H1 (cell line): ENCODE data around the gene FRMPD2. TPM values are rescaled to one million over a fixed set of nuclear protein-coding genes. Genes with fewer than 3 reads are reported as not detected.

Experiments used
- CTCF ChIA-PET: fragments of 300-600 bp; sonication (Branson Sonifier 250); formaldehyde crosslinking; loops from one replicate; lab custom pipeline; 2021; ENCODE audit not compliant: partially characterized antibody; lab: Charles Lee
- POLR2A ChIA-PET: fragments of 300-600 bp; sonication (Branson Sonifier 250); formaldehyde crosslinking; loops from one replicate; lab custom pipeline; 2021; ENCODE audit warnings: inconsistent platforms; ENCODE audit not compliant: partially characterized antibody; lab: Charles Lee
- DNase-seq, 2 experiments: peaks; one replicate each; pipeline versions ENCODE4 v3.0.0 to v3.0.0-alpha.2; 2010 to 2022; ENCODE audit warnings: low spot score in 2 of 2, low read depth in 1 of 2, mixed read lengths in 1 of 2
- FAIRE-seq: peaks from 2 replicates; lab custom pipeline; 2011; peaks lifted over from hg19 to GRCh38; lab: Jason Lieb, UNC
- H2AFZ ChIP-seq: 2 replicates; pipeline ENCODE4 v1.8.1; 2012; ENCODE audit warnings: low read length, inconsistent platforms
- H2AK5ac ChIP-seq: 2 replicates; pipeline ENCODE4 v1.6.1; 2013; ENCODE audit warnings: low read depth, low read length
- H2BK120ac ChIP-seq: replicated peaks from 2 replicates; pipeline ENCODE3; 2013; ENCODE audit warnings: low read depth, low read length, inconsistent platforms
- H2BK12ac ChIP-seq: 2 replicates; pipeline ENCODE4 v1.6.1; 2013; ENCODE audit warnings: low read depth, low read length
- H2BK15ac ChIP-seq: 2 replicates; pipeline ENCODE4 v1.6.1; 2013; ENCODE audit warnings: low read length
- H2BK20ac ChIP-seq: 2 replicates; pipeline ENCODE4 v1.6.1; 2013; ENCODE audit warnings: low read length
- H2BK5ac ChIP-seq: 2 replicates; pipeline ENCODE4 v1.6.1; 2013; ENCODE audit warnings: low read depth, low read length
- H3K14ac ChIP-seq: 2 replicates; pipeline ENCODE4 v1.6.1; 2013; ENCODE audit warnings: inconsistent platforms; ENCODE audit not compliant: insufficient read length
- H3K18ac ChIP-seq: 2 replicates; pipeline ENCODE4 v1.6.1; 2013; ENCODE audit warnings: low read length; ENCODE audit errors: extremely low read depth
- H3K23ac ChIP-seq: 2 replicates; pipeline ENCODE4 v1.6.1; 2013; ENCODE audit warnings: inconsistent platforms; ENCODE audit not compliant: insufficient read length
- H3K23me2 ChIP-seq: 2 replicates; pipeline ENCODE4 v1.6.1; 2013; ENCODE audit warnings: low read depth, low read length
- H3K27ac ChIP-seq: 2 replicates; pipeline ENCODE4 v1.6.1; 2011; ENCODE audit warnings: low read depth, low read length, inconsistent platforms
- H3K27me3 ChIP-seq, 4 experiments: replicated peaks in 1 of 4; 1 replicate in 1 of 4; 2 replicates in 3 of 4; pipeline versions ENCODE4 v1.6.1 to v1.8.1; 2011 to 2013; ENCODE audit warnings: low read length in 3 of 4, mild to moderate bottlenecking in 3 of 4, inconsistent platforms in 2 of 4, mixed read lengths in 2 of 4, moderate library complexity in 1 of 4; ENCODE audit not compliant: control insufficient read depth in 3 of 4, insufficient read depth in 3 of 4; ENCODE audit errors: extremely low read depth in 1 of 4
- H3K36me3 ChIP-seq, 4 experiments: 2 replicates each; pipeline versions ENCODE4 v1.6.1 to v1.8.1; 2011 to 2013; ENCODE audit warnings: mild to moderate bottlenecking in 4 of 4, low read length in 3 of 4, moderate library complexity in 2 of 4, control low read depth in 1 of 4, inconsistent platforms in 1 of 4; ENCODE audit not compliant: insufficient read depth in 4 of 4, control insufficient read depth in 2 of 4
- H3K4ac ChIP-seq: replicated peaks from 2 replicates; pipeline ENCODE3; 2013; ENCODE audit warnings: low read length, low read depth, mixed read lengths, inconsistent platforms; ENCODE audit not compliant: insufficient read length
- H3K4me1 ChIP-seq, 4 experiments: replicated peaks in 1 of 4; 1 replicate in 1 of 4; 2 replicates in 3 of 4; pipeline versions ENCODE4 v1.6.1 to v1.8.1; 2011 to 2013; ENCODE audit warnings: low read length in 3 of 4, inconsistent platforms in 2 of 4, mixed read lengths in 1 of 4; ENCODE audit not compliant: insufficient read depth in 4 of 4, control insufficient read depth in 3 of 4
- H3K4me2 ChIP-seq, 2 experiments: 2 replicates each; pipeline versions ENCODE4 v1.6.1 to v1.8.1; 2011 to 2013; ENCODE audit warnings: low read depth in 2 of 2, low read length in 2 of 2, control low read depth in 1 of 2, inconsistent platforms in 1 of 2, mild to moderate bottlenecking in 1 of 2; ENCODE audit not compliant: insufficient read depth in 1 of 2
- H3K4me3 ChIP-seq, 4 experiments: fragments of 200-600, 300-600 bp in 1 of 4; sonication (generic), shearing (Covaris generic), sonication (Bioruptor Twin) in 1 of 4; 2 replicates each; pipeline versions ENCODE4 v1.5.1 to v1.8.1; 2011 to 2016; ENCODE audit warnings: low read length in 4 of 4, low read depth in 3 of 4, control low read depth in 2 of 4, inconsistent platforms in 2 of 4, mild to moderate bottlenecking in 2 of 4, mixed read lengths in 1 of 4, moderate library complexity in 1 of 4; ENCODE audit not compliant: insufficient read depth in 2 of 4; ENCODE audit errors: extremely low read depth in 1 of 4
- H3K56ac ChIP-seq: replicated peaks from 2 replicates; pipeline ENCODE3; 2013; ENCODE audit warnings: low read depth, mild to moderate bottlenecking, mixed read lengths, low read length, inconsistent platforms; ENCODE audit not compliant: insufficient read length
- H3K79me1 ChIP-seq: 2 replicates; pipeline ENCODE4 v1.6.1; 2013; ENCODE audit warnings: low read depth, low read length, control low read depth
- H3K79me2 ChIP-seq, 2 experiments: 2 replicates each; pipeline versions ENCODE4 v1.6.1 to v1.8.1; 2012 to 2013; ENCODE audit warnings: low read length in 2 of 2, mild to moderate bottlenecking in 2 of 2, inconsistent platforms in 1 of 2; ENCODE audit not compliant: insufficient read depth in 2 of 2, control insufficient read depth in 1 of 2
- H3K9ac ChIP-seq, 4 experiments: replicated peaks in 1 of 4; 1 replicate in 1 of 4; 2 replicates in 3 of 4; pipeline versions ENCODE4 v1.6.1 to v1.8.1; 2011 to 2013; ENCODE audit warnings: low read depth in 3 of 4, low read length in 3 of 4, control low read depth in 2 of 4, mild to moderate bottlenecking in 2 of 4, moderate library complexity in 2 of 4, inconsistent platforms in 1 of 4; ENCODE audit errors: extremely low read depth in 1 of 4
- H3K9me3 ChIP-seq, 2 experiments: 2 replicates each; pipeline versions ENCODE4 v1.6.1 to v1.8.1; 2012 to 2013; ENCODE audit warnings: mild to moderate bottlenecking in 2 of 2, moderate library complexity in 2 of 2, control low read depth in 1 of 2, inconsistent platforms in 1 of 2, low read depth in 1 of 2, low read length in 1 of 2, mixed read lengths in 1 of 2; ENCODE audit not compliant: insufficient read depth in 2 of 2
- H4K20me1 ChIP-seq, 2 experiments: replicated peaks in 1 of 2; 2 replicates each; pipeline versions ENCODE3 to v1.8.1; 2011 to 2013; ENCODE audit warnings: inconsistent platforms in 2 of 2, low read length in 2 of 2, mild to moderate bottlenecking in 1 of 2; ENCODE audit not compliant: insufficient read depth in 2 of 2, control insufficient read depth in 1 of 2
- H4K5ac ChIP-seq: 2 replicates; pipeline ENCODE4 v1.6.1; 2013; ENCODE audit warnings: low read length, low read depth, mixed read lengths, inconsistent platforms; ENCODE audit not compliant: insufficient read length
- H4K8ac ChIP-seq: 2 replicates; pipeline ENCODE4 v1.8.0; 2013; ENCODE audit warnings: mild to moderate bottlenecking, moderate library complexity, low read length, inconsistent platforms; ENCODE audit not compliant: insufficient read depth; ENCODE audit errors: extremely low read depth
- H4K91ac ChIP-seq: replicated peaks from 2 replicates; pipeline ENCODE3; 2013; ENCODE audit warnings: low read length, mixed read lengths, inconsistent platforms; ENCODE audit not compliant: insufficient read length
- ASH2L ChIP-seq: fragments of 200-600, 300-600 bp; sonication (generic); IDR thresholded peaks from one replicate; pipeline ENCODE4 v1.7.1; 2017; ENCODE audit warnings: low read length
- ATF3 ChIP-seq: IDR thresholded peaks from 2 replicates; pipeline ENCODE4 v1.6.1; 2011; ENCODE audit warnings: low read depth, mild to moderate bottlenecking, low read length; ENCODE audit not compliant: insufficient read depth
- BACH1 ChIP-seq: IDR thresholded peaks from 2 replicates; pipeline ENCODE4 v1.6.1; 2012; ENCODE audit warnings: low read length, improper control_type of control experiment
- BCL11A ChIP-seq, 2 experiments: IDR thresholded peaks; one replicate each; pipeline ENCODE4 v1.6.1; 2011; ENCODE audit warnings: low read depth in 2 of 2, low read length in 2 of 2, mild to moderate bottlenecking in 2 of 2
- EGR1 ChIP-seq: IDR thresholded peaks from 2 replicates; pipeline ENCODE4 v1.6.1; 2011; ENCODE audit warnings: low read depth, low read length, borderline replicate concordance
- KDM5A ChIP-seq: fragments of 200-600 bp; IDR thresholded peaks from 2 replicates; pipeline ENCODE4 v1.7.1; 2012; ENCODE audit warnings: mild to moderate bottlenecking, low read length, inconsistent platforms, mixed read lengths
- RBBP5 ChIP-seq: IDR thresholded peaks from 2 replicates; pipeline ENCODE4 v1.7.1; 2012; ENCODE audit warnings: low read depth, mild to moderate bottlenecking, inconsistent platforms, low read length, moderate library complexity, borderline replicate concordance
- RFX5 ChIP-seq: IDR thresholded peaks from 2 replicates; pipeline ENCODE4 v1.6.1; 2011; ENCODE audit warnings: low read depth, low read length, improper control_type of control experiment, borderline replicate concordance
- SIN3A ChIP-seq, 2 experiments: IDR thresholded peaks in 1 of 2; conservative IDR thresholded peaks in 1 of 2; 2 replicates each; pipeline ENCODE4 v1.6.1; 2011 to 2012; ENCODE audit warnings: low read length in 2 of 2, improper control_type of control experiment in 1 of 2, low read depth in 1 of 2, mild to moderate bottlenecking in 1 of 2
- SUZ12 ChIP-seq: fragments of 200-600 bp; sonication (generic); IDR thresholded peaks from 2 replicates; pipeline ENCODE4 v1.6.1; 2012; ENCODE audit warnings: mild to moderate bottlenecking, inconsistent platforms, low read length, moderate library complexity, mixed read lengths
- TAF1 ChIP-seq: IDR thresholded peaks from 2 replicates; pipeline ENCODE4 v1.6.1; 2011; ENCODE audit warnings: mild to moderate bottlenecking, low read depth, low read length
- YY1 ChIP-seq: IDR thresholded peaks from 2 replicates; pipeline ENCODE4 v1.6.1; 2011; ENCODE audit warnings: low read depth, mild to moderate bottlenecking, low read length
- ZNF274 ChIP-seq: IDR thresholded peaks from 2 replicates; pipeline ENCODE4 v1.7.0; 2012; ENCODE audit warnings: low read length, borderline replicate concordance; ENCODE audit errors: extremely low read depth
- WGBS, 2 experiments: shearing (Covaris generic) in 1 of 2; methylation state at CpG; one replicate each; pipeline versions ENCODE4 v1.1.6 to v1.1.7; 2013 to 2015; ENCODE audit warnings: low lambda C conversion rate in 2 of 2, mixed read lengths in 2 of 2, inconsistent platforms in 1 of 2, low coverage in 1 of 2, missing lambda C conversion rate in 1 of 2; ENCODE audit not compliant: insufficient replicate concordance in 2 of 2, insufficient coverage in 1 of 2, insufficient read length in 1 of 2; ENCODE audit errors: extremely low coverage in 1 of 2, missing lambda C conversion rate in 1 of 2; 5-methylcytosine and 5-hydroxymethylcytosine counted together
- polyA plus RNA-seq, 7 experiments: library from polyadenylated mRNA; depleted of rRNA in 3 of 7; stranded (reverse) in 5 of 7; unstranded in 2 of 7; fragments of >200 nt in 5 of 7; fragments of 200-250 nt in 2 of 7; gene quantifications; 1 replicate in 5 of 7; 2 replicates in 1 of 7; 4 replicates in 1 of 7; pipeline versions ENCODE4 v1.2.1 to v1.2.3, GENCODE V29; 2011 to 2013; ENCODE audit warnings: missing spikeins in 2 of 7, mixed read lengths in 2 of 7
- total RNA-seq: library from RNA; stranded (reverse); fragmentation: NEBNext Ultra II Directional; extraction: Animal tissue kit (Norgen Biotek cat#: 25700); gene quantifications from 2 replicates; pipeline ENCODE4 v1.2.1, GENCODE V29; 2021

The FRMPD2 gene
- total and polyA plus RNA-seq, 2 of the 8 experiments (the other 6 are each of a cell fraction or from before 2014, with no cell fraction given): 0.07 to 0.47 TPM

DNA sequence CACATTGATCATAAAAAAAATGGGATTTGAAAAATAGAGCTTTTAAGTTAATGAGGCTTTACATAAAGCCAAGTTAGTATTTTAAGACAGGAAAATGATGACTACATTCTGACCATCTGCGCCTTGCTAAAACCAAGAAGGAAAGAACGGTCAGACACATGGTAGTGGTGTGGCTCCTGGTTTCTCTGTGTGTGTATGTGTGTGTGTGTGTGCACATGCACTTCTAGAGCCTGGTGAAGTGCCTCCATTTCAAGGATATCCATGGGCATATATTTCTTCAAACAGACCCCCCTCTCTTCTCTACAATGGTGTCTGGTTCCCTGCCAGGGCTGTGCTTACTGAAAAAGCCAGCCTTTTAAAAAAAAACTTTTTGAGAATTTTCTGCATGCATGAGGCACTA is 80.9 kb downstream of the FRMPD2 start:
- Histone ChIP-seq H3K4me1 (peaks cover 0 to 4% (median 0%) of the 10 kb centered on the region in 4 experiments; a peak in 2 of 7 replicates), H3K27ac (no peak overlapping the region), H3K23ac (no peak overlapping the region), H2AFZ (no peak overlapping the region), H3K79me1 (no peaks in the 10 kb centered on the region), H3K4ac (no peak overlapping the region), H3K18ac (no peak overlapping the region), H3K23me2 (no peaks in the 10 kb centered on the region; the same call in 1 of the 2 replicates), H2AK5ac (no peak overlapping the region), H3K9me3 (no peaks in the 10 kb centered on the region), H2BK120ac (no peak overlapping the region), H3K9ac (no peak overlapping the region), H3K14ac (no peak overlapping the region), H3K56ac (no peak overlapping the region), H4K5ac (no peak overlapping the region), H3K79me2 (no peaks in the 10 kb centered on the region), H2BK12ac (no peak overlapping the region), H4K20me1 (no peaks in the 10 kb centered on the region), H3K4me3 (no peak overlapping the region), H2BK15ac (no peak overlapping the region), H4K91ac (no peak overlapping the region), H2BK5ac (no peak overlapping the region), H3K36me3 (no peaks in the 10 kb centered on the region), H3K4me2 (no peak overlapping the region), H2BK20ac (no peak overlapping the region), H3K27me3 (no peaks in the 10 kb centered on the region), H4K8ac (no peak overlapping the region)
- FAIRE-seq (no peak), DNase-seq (no peak)
- ChIA-PET POLR2A (no interaction called here), CTCF (no interaction called here)
- no peak for TF ChIP-seq YY1
- TF ChIP-seq EGR1: no peak
- TF ChIP-seq BCL11A (IDR thresholded peaks at IDR 0.05; ENCODE audit: low read depth in 2 of 2, low read length in 2 of 2): no peak
- no peak for TF ChIP-seq SUZ12
- no peak for TF ChIP-seq TAF1
- TF ChIP-seq RFX5: no peak
- no peak for TF ChIP-seq SIN3A (conservative IDR thresholded peaks at IDR 0.05 in 1 of 2, IDR thresholded peaks at IDR 0.05 in 1 of 2; ENCODE audit: low read depth in 1 of 2, low read length in 2 of 2)
- TF ChIP-seq BACH1: no peak
- TF ChIP-seq ATF3: no peak
- no peak for TF ChIP-seq ASH2L
- no peak for TF ChIP-seq RBBP5
- no peak for TF ChIP-seq ZNF274
- no peak for TF ChIP-seq KDM5A
- WGBS, 2 experiments: 94% methylated on average over 2 of the region's 2 CpGs; no CpG with 5 or more reads in 1 of the 2 experiments
